Stimulated activated CD4-positive, alpha-beta T cell treated with anti-CD3 and anti-CD28 coated beads, Interleukin-15, amount 100 ng/mL, for 48 hours (primary cell): Measurements from ENCODE around the gene RAB24.
A peak's percentile ranks its signal among the peaks of the same experiment; 100 is the strongest.

Experiments used
- DNase-seq, 2 donors: peaks; one replicate each; pipeline ENCODE4 v3.0.0-alpha.2; 2020; ENCODE audit warnings: low read depth in 2 of 2

The RAB24 gene

GRCh38 chr5:177333420-177334154 is 30.1 kb upstream of the RAB24 start:
- no peak for DNase-seq

DNA sequence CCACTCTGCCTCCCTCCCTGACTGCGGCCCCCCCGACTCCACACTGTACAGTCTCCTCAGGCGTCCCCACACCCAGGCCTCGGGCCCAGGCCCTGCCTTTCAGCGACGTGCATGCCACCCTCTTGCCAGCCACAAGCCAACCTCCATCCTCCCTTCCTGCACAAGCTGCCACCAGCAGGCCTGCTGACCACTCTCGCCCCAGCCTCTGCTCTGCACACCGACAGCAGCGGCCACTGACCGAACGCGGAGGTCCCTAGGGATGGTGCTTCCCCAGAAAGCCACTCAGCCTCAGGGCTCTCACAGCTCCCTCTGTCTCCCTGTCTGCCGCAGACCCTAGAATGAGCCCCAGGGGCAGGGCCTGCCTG is 29.4 kb upstream of the RAB24 start:
- DNase-seq = no peak

GRCh38 chr5:177332031-177332895 is 28.7 kb upstream of the RAB24 start:
- no peak for DNase-seq

GRCh38 chr5:177330991-177331842 is 27.7 kb upstream of the RAB24 start:
- no peak for DNase-seq

- DNase-seq = no peak
Measured at GRCh38 chr5:177329883-177330282, 26.4 kb upstream of the RAB24 start.

DNA sequence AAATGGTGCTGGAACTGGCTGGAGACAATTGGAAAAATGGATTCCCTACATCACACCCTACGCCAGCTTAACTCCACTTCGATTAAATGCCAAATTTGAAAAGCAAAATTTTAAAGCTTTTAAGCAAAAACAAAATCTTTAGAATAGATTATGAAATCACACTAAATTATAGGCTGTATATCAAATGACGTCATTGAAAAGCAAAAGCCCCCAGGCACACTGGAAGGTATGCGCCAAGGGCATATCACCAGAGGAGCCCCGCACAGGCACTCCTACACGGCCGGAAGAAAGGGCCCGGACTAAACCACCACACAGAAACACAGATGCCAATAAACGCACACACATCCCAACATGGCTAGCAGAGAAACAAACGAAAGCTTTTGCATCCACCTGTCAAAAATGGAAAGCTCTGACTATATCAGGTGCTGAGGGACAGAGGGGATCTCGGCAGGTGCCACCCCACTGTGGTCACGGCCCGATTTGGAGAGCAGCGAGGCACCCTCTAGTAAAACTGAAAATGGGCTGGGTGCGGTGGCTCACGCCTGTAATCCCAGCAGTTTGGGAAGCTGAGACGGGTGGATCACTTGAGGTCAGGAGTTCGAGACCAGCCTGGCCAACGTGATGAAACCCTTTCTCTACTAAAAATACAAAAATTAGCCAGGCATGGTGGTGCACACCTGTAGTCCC is 25.2 kb upstream of the RAB24 start:
- no peak for DNase-seq

- DNase-seq = no peak
Measured at GRCh38 chr5:177327539-177328522, 24.3 kb upstream of the RAB24 start.

DNA sequence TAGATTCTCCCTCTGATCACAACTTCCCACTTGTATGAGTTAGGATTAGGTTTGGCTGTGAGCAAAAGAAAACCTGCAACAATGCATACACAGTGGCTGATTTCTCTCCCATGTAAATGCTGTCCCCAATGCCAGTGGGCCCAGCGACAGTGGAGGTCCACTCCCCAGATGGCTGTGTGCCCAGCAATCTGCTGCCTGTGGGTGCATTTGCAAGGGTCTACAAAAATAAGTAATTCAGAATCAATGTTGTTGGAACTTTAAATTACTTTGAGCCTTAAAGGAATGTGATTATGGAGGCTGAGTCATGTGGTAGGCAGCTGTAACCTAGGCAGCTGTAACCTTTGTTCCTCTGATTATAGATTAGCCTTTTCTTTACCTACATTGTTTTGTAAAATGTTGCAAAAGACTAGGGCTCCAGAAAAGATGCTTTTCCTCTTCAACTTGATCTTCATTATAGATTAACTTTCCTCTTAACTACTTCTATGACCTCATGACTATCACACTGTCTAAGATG is 22.4 kb upstream of the RAB24 start:
- no peak for DNase-seq

DNA sequence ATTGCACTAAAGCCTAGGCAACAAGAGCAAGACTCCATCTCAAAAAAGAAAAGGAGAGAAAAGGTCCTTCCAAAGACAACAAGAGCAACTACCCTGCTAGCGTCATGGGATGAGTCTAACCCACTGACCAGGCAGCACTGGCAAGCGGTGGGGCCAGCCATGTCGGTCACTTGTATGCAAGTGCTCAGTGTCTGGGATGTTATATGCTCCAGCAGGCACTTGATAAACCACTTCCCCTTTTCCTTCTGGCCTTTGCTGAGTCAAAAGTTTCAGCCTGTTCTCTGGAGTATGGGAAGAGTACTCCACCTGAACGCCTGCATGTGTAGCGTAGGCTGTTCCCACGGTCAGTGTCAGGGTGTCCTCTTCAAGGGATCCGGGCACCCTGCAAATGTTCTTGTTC is 17.4 kb upstream of the RAB24 start:
- DNase-seq = no peak

- no peak for DNase-seq
Measured at GRCh38 chr5:177319913-177320588, 16.5 kb upstream of the RAB24 start.

GRCh38 chr5:177317959-177318377 is 14.4 kb upstream of the RAB24 start:
- peak in 1 of 2 donors; percentile 61 for DNase-seq

GRCh38 chr5:177316005-177316404 is 12.5 kb upstream of the RAB24 start:
- no peak for DNase-seq

DNA sequence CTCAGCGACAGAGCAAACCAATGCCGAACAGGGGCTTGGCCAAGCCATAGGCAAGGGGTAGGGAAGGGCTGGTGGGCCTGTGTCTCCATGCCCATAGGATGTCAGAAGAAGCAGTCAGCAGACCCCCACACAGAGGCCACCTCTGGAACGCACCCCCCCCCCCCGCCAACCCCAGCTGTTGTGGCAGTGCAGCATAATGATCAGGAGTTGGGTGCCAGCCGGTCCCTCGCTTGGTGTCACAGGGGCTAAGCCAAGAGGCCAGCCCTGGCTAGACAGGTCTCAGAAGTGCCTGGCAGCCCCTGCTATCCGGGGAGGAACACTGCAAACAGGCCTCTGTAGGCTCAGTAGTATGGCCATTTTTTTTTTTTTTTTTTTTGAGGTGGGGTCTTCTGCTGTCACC is 11.9 kb upstream of the RAB24 start:
- no peak for DNase-seq

GRCh38 chr5:177314376-177315342 is 11.1 kb upstream of the RAB24 start:
- DNase-seq = no peak

DNA sequence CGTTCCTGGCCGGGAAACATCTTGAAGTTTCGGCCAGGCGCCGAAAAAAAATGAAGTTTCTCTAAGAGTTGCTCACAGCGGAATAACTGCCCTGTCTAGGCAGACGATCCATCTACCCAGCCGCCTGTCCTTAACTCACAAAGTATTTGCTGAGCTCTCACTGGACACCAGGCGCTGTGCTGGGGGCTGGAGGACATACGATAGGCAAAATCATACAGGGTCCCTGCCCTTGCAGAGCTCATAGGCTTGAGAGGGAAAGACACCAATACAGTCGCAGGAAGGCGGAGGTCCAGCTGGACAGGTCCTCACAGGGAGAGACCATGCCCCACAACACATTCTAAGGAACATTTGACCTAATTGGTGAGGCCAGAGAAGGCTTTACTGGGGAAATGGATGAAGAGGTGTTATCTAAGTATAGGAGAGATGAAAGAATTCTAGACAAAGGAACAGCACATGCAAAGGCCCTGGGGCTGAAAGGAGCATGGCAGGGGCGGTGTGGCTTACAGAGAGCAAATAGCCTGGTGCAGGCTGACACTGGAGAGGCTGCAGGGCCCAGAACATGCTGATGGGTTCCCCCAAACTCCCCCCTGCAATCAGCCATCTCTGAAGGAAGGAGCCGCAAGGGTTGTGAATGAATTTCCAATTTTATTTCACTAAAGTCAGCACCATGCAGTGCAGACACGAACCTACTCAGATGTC is 10.2 kb upstream of the RAB24 start:
- DNase-seq = no peak

GRCh38 chr5:177312649-177313181 is 9.2 kb upstream of the RAB24 start:
- DNase-seq = peak in 1 of 2 donors; percentile 52
